Measurements from ENCODE around the gene RAPGEF3.

The RAPGEF3 gene

DNA sequence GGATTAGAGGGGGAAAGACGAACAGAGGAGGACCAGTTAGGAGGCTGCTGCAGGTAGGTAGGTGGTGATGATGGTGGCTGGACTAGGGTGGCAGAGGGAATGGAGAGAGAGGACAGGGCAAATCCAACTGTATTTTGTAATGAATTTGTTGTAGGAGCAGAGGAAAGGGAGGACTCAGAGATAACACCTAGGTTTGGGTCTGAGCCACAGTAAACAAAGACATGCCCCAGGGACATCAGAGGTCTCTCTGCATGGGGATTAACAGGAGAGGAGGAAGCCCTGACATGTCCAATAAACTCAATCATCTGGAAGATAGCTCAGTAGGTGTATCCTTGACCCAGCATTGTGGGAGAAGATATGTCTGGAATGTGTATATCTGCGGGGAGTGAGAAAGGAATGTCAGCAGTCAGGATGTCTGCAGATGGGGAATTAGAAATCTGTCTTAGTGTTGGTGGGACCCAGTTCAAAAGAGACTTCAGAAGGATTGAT is 9.7 kb upstream of the RAPGEF3 start:
- no peak overlapping the region for H3K27ac ChIP-seq
- TF ChIP-seq, protein P1, sequence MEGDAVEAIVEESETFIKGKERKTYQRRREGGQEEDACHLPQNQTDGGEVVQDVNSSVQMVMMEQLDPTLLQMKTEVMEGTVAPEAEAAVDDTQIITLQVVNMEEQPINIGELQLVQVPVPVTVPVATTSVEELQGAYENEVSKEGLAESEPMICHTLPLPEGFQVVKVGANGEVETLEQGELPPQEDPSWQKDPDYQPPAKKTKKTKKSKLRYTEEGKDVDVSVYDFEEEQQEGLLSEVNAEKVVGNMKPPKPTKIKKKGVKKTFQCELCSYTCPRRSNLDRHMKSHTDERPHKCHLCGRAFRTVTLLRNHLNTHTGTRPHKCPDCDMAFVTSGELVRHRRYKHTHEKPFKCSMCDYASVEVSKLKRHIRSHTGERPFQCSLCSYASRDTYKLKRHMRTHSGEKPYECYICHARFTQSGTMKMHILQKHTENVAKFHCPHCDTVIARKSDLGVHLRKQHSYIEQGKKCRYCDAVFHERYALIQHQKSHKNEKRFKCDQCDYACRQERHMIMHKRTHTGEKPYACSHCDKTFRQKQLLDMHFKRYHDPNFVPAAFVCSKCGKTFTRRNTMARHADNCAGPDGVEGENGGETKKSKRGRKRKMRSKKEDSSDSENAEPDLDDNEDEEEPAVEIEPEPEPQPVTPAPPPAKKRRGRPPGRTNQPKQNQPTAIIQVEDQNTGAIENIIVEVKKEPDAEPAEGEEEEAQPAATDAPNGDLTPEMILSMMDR (conservative IDR thresholded peaks at IDR 0.05), result no peak

DNA sequence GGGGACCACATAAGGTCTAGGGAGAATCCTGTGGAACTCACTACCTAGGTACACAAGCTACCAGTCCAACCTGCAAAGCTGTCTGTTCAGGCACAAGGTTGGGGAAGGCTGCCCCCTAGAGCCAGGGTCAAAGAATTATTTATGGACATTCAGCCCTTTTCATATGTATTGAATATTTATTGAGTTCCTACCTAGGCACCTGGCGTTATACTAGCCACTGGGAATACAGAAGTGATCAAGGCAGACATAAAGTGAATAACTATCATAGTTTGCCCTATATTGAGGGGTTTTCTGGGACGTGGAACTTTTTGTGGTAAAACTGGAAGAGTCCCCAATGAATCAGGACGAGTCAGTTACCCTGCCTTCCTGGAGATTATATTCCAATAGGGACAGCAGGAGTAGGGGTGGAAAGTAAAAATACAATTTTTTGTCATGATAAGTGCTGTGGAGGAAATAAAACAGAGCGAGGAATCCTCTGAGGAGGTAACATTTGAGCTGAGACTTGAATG is 8.6 kb upstream of the RAPGEF3 start:
- TF ChIP-seq, protein P1 (conservative IDR thresholded peaks at IDR 0.05), result peak; percentile 84
- no peak overlapping the region for H3K27ac ChIP-seq

DNA sequence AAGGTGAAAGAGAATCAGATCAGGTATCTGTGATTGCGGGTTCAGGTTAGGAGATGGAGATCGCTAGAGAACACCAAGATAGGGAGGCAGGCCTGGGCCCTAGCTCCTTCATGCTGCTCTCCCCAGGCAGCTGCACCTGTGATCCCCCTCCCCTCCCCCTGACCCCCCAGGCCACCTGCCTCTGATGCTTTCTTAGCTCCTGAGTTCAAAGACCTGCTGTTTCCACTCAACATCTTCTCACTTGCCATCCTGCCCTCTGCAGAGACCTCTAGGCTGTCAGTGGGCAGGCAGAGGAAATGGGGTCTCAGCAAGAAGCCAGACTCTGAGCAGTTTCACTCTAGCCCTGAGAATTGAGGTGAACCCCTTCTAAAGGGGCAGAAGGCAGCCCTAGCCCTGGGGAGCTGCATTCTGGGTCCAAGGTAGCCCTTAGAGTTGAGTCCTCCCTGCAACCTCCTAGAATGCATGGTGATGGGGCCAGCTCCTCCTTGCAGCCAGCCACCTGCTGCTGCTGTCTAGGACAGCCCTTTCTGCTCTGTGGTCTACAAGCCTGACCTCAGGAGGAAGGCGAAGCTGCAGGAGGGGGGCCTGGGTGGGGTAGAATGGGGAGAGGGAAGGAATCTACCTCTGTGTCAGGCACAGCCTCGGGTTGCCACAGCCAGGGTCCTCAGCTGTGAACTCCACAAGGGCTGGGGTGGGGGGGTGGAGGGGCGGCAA is 8.0 kb upstream of the RAPGEF3 start:
- no peak overlapping the region for H3K27ac ChIP-seq
- TF ChIP-seq, protein P1 (conservative IDR thresholded peaks at IDR 0.05), result no peak

DNA sequence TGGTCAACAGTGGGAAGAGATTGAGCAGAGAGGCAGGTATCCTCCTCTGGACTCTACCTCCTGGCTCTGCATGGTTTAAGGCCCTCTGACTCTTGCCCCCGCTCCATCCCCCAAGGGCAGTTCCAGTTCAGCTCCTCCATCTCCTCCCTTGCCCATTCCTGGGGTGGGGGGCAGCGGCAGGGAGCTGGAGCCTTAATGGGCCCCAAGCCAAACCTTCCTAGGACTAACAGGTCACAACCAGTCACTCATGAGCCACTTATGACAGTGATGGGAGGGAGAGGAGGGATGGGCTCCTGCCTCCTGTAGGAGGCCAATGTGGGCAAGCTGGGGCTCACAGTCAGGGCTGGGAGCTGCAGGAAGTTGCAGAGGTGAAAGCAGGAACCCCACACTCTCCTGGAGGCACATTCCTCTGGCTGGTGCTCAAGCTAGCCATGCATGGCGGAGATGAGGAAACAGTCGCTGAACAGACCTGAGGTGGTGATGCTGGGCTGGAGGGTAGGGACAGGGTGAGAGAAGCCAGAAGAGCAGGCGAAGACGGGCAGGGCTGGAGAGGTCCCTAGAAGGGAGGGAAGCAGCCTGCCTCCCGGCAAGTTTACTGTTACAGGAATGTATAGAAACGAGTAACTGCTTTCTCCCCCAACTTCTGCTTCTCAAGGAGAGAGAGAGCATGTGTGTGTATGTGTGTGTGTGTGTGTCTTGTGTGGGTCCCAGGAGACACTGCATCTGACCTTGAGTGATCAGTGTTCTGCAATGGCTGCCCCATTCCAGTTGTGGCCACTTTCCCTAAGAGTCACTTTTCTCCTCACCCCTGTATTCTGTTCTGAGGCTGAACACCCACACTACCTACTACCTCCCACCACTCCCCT is 5.0 kb upstream of the RAPGEF3 start:
- no peak overlapping the region for H3K27ac ChIP-seq
- TF ChIP-seq, protein P1 (conservative IDR thresholded peaks at IDR 0.05), result no peak

DNA sequence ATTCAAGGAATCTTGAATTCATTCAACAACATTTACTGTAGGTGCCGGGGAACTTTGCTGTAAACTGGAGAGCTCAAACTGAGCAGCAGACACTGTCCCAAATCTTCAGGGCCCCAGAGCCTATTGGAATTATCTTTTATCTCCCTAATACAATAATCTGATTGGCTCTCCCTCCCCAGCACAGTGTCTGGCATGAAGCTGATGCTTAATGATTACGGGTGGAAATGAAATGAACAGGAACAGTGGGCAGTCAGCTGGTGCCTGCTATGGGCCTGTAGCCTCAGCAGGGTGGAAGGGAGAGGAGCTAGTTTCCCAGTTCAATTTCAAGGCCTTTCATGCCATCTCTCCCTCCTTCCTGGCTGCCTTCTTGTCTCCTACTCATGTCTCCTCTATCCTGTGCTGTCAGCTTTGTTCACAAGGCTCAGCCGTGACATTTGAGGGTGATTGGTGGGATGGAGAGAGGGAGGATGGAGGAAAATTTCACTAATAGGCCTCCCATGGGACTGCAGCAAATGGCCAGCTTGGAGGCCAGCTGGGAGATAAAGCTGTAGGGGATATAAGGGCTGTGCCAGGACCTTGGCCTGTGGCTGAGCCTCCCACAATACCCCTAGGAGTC is 4.3 kb upstream of the RAPGEF3 start:
- H3K27ac ChIP-seq, result no peak overlapping the region
- TF ChIP-seq, protein P1 (conservative IDR thresholded peaks at IDR 0.05), result no peak

DNA sequence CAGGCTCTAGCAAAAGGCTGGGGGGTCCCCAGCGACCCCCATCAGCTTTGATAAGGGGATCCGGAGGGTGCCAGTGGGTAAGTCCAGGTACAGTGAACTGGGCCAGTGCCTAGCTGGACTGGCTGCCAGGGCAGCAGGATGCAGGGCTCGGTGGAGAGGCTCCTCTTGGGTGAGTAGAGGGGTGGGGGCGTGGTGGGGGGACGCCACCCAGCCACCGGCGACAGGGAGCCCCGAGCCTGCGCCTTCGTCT is 171 bp downstream of the RAPGEF3 start:
- TF ChIP-seq, protein P1 (conservative IDR thresholded peaks at IDR 0.05), result no peak
- peak overlapping the region; percentile 78 for H3K27ac ChIP-seq

All from VCaP (cell line).